Colonic mucosa (tissue), 4 donors: ENCODE data around the gene GPRC5D. TPM values are rescaled to one million over a fixed set of nuclear protein-coding genes. Genes with fewer than 3 reads are reported as not detected.

Source experiments
- DNase-seq: peaks from one replicate; pipeline ENCODE4 v3.0.0-alpha.2; 2020
- H3K27ac ChIP-seq: fragments of 200-600 bp; one replicate; pipeline ENCODE4 v1.8.0; 2021
- H3K27me3 ChIP-seq: fragments of 200-600 bp; one replicate; pipeline ENCODE4 v1.8.0; 2021
- H3K36me3 ChIP-seq: fragments of 200-600 bp; one replicate; pipeline ENCODE4 v1.8.0; 2021
- H3K4me1 ChIP-seq: fragments of 200-600 bp; one replicate; pipeline ENCODE4 v1.8.0; 2021; ENCODE audit warnings: mild to moderate bottlenecking
- H3K4me3 ChIP-seq: fragments of 200-600 bp; one replicate; pipeline ENCODE4 v1.8.0; 2021
- H3K9ac ChIP-seq, 2 donors: one replicate each; pipeline ENCODE4 v1.7.0; 2013; ENCODE audit warnings: control low read depth in 2 of 2, low read depth in 2 of 2, low read length in 2 of 2
- H3K9me3 ChIP-seq: fragments of 200-600 bp; one replicate; pipeline ENCODE4 v1.8.0; 2021
- intact Hi-C: fragments of 100-400 bp; cut with DNase I; formaldehyde crosslinking; loops from one replicate; pipeline ENCODE4 v1.14.1; 2022
- total RNA-seq, 2 donors: library from RNA; stranded (reverse); fragmentation: NEBNext Ultra II Directional in 1 of 2; extraction: Animal tissue kit (Norgen Biotek cat#: 25700) in 1 of 2; gene quantifications; one replicate each; pipeline ENCODE4 v1.2.1, GENCODE V29; 2021
- TF ChIP-seq, protein P1 (sequence below): fragments of 200-600 bp; IDR thresholded peaks from one replicate; pipeline ENCODE4 v1.8.0; 2022; ENCODE audit warnings: antibody characterized with exemption, mild to moderate bottlenecking
- donor health status: healthy.
- donor health status: DM: no; HTN: no; CAD: no.
- donor health status: DM: no; HTN: no; CAD: no.

GPRC5D gene
- total RNA-seq, 2 donors from 2014 or later: 0.27 TPM; not detected in 1

GRCh38 chr12:12922978-12923377 is 29.0 kb downstream of the GPRC5D start:
- Histone ChIP-seq H3K9me3 (no peaks in the 10 kb centered on the region), H3K4me1 (no peaks in the 10 kb centered on the region), H3K27ac (no peak overlapping the region), H3K4me3 (no peak overlapping the region), H3K9ac (no peak overlapping the region), H3K36me3 (no peaks in the 10 kb centered on the region), H3K27me3 (no peaks in the 10 kb centered on the region)
- intact Hi-C loops: no loop called here
- no peak for DNase-seq
- TF ChIP-seq, protein P1, sequence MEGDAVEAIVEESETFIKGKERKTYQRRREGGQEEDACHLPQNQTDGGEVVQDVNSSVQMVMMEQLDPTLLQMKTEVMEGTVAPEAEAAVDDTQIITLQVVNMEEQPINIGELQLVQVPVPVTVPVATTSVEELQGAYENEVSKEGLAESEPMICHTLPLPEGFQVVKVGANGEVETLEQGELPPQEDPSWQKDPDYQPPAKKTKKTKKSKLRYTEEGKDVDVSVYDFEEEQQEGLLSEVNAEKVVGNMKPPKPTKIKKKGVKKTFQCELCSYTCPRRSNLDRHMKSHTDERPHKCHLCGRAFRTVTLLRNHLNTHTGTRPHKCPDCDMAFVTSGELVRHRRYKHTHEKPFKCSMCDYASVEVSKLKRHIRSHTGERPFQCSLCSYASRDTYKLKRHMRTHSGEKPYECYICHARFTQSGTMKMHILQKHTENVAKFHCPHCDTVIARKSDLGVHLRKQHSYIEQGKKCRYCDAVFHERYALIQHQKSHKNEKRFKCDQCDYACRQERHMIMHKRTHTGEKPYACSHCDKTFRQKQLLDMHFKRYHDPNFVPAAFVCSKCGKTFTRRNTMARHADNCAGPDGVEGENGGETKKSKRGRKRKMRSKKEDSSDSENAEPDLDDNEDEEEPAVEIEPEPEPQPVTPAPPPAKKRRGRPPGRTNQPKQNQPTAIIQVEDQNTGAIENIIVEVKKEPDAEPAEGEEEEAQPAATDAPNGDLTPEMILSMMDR: no peak

DNA sequence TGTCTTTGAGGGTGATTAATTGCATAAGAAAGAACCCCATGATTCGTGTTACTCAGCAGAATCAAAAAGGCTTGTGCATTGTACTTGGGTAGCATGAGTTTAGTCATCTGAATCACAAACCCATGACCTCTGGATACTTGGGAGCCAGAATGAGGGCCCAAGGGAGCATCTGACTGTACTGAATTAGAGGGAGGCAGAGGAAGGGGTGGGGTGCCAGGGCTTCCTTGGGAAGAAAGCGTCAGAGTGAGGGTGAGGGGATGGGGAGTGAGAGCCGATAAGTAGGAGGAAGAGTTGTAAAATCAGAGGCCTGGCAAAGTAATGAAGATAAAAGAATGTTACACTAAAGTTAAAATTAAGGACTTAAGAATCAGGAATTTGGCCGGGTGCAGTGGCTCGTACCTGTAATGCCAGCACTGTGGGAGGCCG is 29.8 kb downstream of the GPRC5D start:
- DNase-seq: no peak
- Histone ChIP-seq H3K36me3 (no peaks in the 10 kb centered on the region), H3K27me3 (no peaks in the 10 kb centered on the region), H3K4me1 (no peaks in the 10 kb centered on the region), H3K4me3 (no peak overlapping the region), H3K27ac (no peak overlapping the region), H3K9me3 (no peaks in the 10 kb centered on the region), H3K9ac (no peak overlapping the region)
- TF ChIP-seq, protein P1: no peak
- intact Hi-C loops: no loop called here

DNA sequence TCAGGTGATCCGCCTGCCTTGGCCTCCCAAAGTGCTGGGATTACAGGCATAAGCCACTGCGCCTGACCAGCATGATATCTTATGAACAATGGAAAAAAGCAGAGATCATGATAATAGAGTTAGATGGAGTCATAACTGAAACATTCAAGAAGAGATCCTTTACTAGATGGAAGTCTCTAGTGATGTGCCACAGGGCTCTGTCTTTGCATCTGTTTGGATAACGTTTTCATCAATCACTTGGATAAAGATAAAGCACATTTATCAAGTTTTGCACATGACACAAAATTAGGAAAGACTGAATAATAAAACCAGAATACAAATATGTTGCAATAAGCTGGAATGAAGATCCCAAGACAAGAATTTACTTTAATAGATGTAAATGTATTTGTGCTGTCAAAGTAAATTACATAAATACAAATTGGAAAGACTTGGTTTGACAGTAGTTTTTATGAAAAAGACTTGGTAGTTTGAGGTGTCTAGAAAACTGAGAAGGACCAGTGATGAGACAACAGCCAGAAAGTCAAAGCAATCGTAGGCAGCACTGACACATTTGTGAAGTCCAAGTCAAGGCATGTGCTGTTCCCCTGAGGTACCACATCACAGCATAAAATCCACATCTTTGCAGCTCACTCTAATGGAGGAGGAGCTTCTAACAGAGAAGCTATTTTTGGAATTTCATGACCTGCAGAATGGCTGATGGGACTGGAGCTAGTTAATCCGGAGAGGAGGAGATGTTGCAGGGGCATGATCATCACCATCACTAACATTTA is 32.1 kb downstream of the GPRC5D start:
- intact Hi-C loops: loop anchor here (5.0 kb wide), 3 partner anchors 62 to 292 kb away; no protein-coding TSS in a partner anchor

GRCh38 chr12:12918781-12919389 is 33.1 kb downstream of the GPRC5D start:
- Histone ChIP-seq H3K9ac (no peak overlapping the region), H3K9me3 (no peaks in the 10 kb centered on the region), H3K27me3 (no peaks in the 10 kb centered on the region), H3K36me3 (no peaks in the 10 kb centered on the region), H3K4me1 (no peaks in the 10 kb centered on the region), H3K4me3 (no peak overlapping the region), H3K27ac (no peak overlapping the region)
- TF ChIP-seq, protein P1: no peak
- intact Hi-C loops: loop anchor here (5.0 kb wide), 3 partner anchors 63 to 293 kb away; no protein-coding TSS in a partner anchor
- no peak for DNase-seq

More for the DNA sequence above, 32.1 kb downstream of the GPRC5D start:
- no peak overlapping the region for H3K27ac ChIP-seq
- no peak overlapping the region for H3K9ac ChIP-seq
- no peaks in the 10 kb centered on the region for H3K27me3 ChIP-seq
- DNase-seq: no peak
- H3K9me3 ChIP-seq: no peaks in the 10 kb centered on the region
- H3K36me3 ChIP-seq: no peaks in the 10 kb centered on the region
- H3K4me3 ChIP-seq: no peak overlapping the region
- H3K4me1 ChIP-seq: no peaks in the 10 kb centered on the region
- TF ChIP-seq, protein P1: no peak

GRCh38 chr12:12917517-12917916 is 34.5 kb downstream of the GPRC5D start:
- TF ChIP-seq, protein P1: no peak
- Histone ChIP-seq H3K27ac (no peak overlapping the region), H3K9ac (no peak overlapping the region), H3K4me1 (no peaks in the 10 kb centered on the region), H3K9me3 (no peaks in the 10 kb centered on the region), H3K27me3 (no peaks in the 10 kb centered on the region), H3K4me3 (no peak overlapping the region), H3K36me3 (no peaks in the 10 kb centered on the region)
- DNase-seq: no peak
- intact Hi-C loops: loop anchor here (5.0 kb wide), 3 partner anchors 65 to 295 kb away; no protein-coding TSS in a partner anchor
